ENCODE results near the gene MYO9B.

GRCh38 chr19:17080440-17080801, 4.8 kb downstream of the MYO9B start:
- TF ChIP-seq EZH2 (IDR thresholded peaks at IDR 0.05; ENCODE audit: low read length, unreplicated experiment) (no peak), CTCF (conservative IDR thresholded peaks at IDR 0.05; ENCODE audit: low read depth, low read length) (no peak), EZH2phosphoT487 (IDR thresholded peaks at IDR 0.05; ENCODE audit: borderline replicate concordance, low read length) (no peak)
